Adrenal gland (tissue), 12 donors: ENCODE measurements around the gene FAM170B. TPM values are rescaled to one million over a fixed set of nuclear protein-coding genes. Genes with fewer than 3 reads are reported as not detected.

Source experiments
- DNase-seq, 7 donors: peaks; one replicate each; pipeline ENCODE4 v3.0.0-alpha.2; 2019 to 2020
- H3K27ac ChIP-seq, 5 donors: fragments of 200-600 bp; sonication (generic) in 4 of 5; 1 replicate in 3 of 5; 2 replicates in 2 of 5; pipeline versions ENCODE4 v1.5.1 to v1.8.0; 2016 to 2020; ENCODE audit warnings: mild to moderate bottlenecking in 1 of 5
- H3K27me3 ChIP-seq: fragments of 200-600 bp; 2 replicates; pipeline ENCODE4 v1.8.0; 2021
- H3K36me3 ChIP-seq, 2 donors: fragments of 200-600 bp; replicated peaks in 1 of 2; 1 replicate in 1 of 2; 2 replicates in 1 of 2; pipeline versions ENCODE4 v1.5.1 to v1.8.0; 2018 to 2022
- H3K4me1 ChIP-seq, 2 donors: fragments of 200-600 bp; replicated peaks in 1 of 2; 1 replicate in 1 of 2; 2 replicates in 1 of 2; pipeline versions ENCODE4 v1.5.1 to v1.8.0; 2018 to 2021
- H3K4me3 ChIP-seq, 4 donors: fragments of 200-600 bp; sonication (generic) in 3 of 4; one replicate each; pipeline ENCODE4 v1.5.1; 2016 to 2018
- H3K9me3 ChIP-seq, 3 donors: fragments of 200-600 bp; sonication (generic) in 1 of 3; replicated peaks in 1 of 3; 1 replicate in 2 of 3; 2 replicates in 1 of 3; pipeline versions ENCODE4 v1.5.1 to v1.8.0; 2016 to 2021
- POLR2A ChIP-seq, 2 donors: fragments of 450-650 bp; IDR thresholded peaks; one replicate each; pipeline ENCODE4 v1.6.1; 2017; ENCODE audit warnings: antibody characterized with exemption in 2 of 2, mild to moderate bottlenecking in 2 of 2, moderate library complexity in 1 of 2
- WGBS, 4 donors: extraction: QIAGEN DNeasy Blood & Tissue Kit in 2 of 4; methylation state at CpG; one replicate each; pipeline versions ENCODE4 v1.1.5 to v1.1.7; 2013 to 2017; 5-methylcytosine and 5-hydroxymethylcytosine counted together
- intact Hi-C, 2 donors: fragments of 100-400 bp; cut with DNase I; formaldehyde crosslinking; loops; one replicate each; pipeline versions ENCODE4 v1.14.1 to v1.15.0; 2022 to 2023
- polyA plus RNA-seq, 3 donors: library from polyadenylated mRNA; stranded (reverse); fragments of 200-250 nt in 2 of 3; fragments of 350-450 nt in 1 of 3; fragmentation: Illumina TruSeq in 1 of 3; extraction: RNeasy Lipid Tissue Mini Kit (QIAGEN cat#74804) in 1 of 3; gene quantifications; one replicate each; pipeline ENCODE4 v1.2.3, GENCODE V29; 2013 to 2014
- total RNA-seq, 9 donors: library from RNA; depleted of rRNA in 4 of 9; stranded (reverse); fragments of >200 nt in 4 of 9; fragments of 120-200 nt in 1 of 9; fragmentation: NEBNext Ultra II Directional in 1 of 9; extraction: Animal tissue kit (Norgen Biotek cat#: 25700) in 1 of 9; gene quantifications; one replicate each; pipeline versions ENCODE4 v1.1.0 to v1.2.4, GENCODE V29; 2013 to 2023
- TF ChIP-seq, protein P1 (sequence below), 6 experiments: fragments of 450-650 bp in 4 of 6; fragments of 200-600 bp in 2 of 6; sonication (generic) in 1 of 6; IDR thresholded peaks; 1 replicate in 5 of 6; 2 replicates in 1 of 6; pipeline versions ENCODE4 v1.5.1 to v1.8.0; 2016 to 2021; ENCODE audit warnings: antibody characterized with exemption in 6 of 6, mild to moderate bottlenecking in 2 of 6, moderate library complexity in 1 of 6
- donor health status: healthy with polysubstance abuse.
- donor health status: Bipolar disorder and iron deficiency.
- donor health status: DM: yes; HTN: yes; CAD: no.
- donor health status: DM: no; HTN: no; CAD: no.
- donor health status: DM: no; HTN: no; CAD: no.
- donor health status: DM: yes; HTN: yes; CAD: no.

Gene FAM170B
- total and polyA plus RNA-seq, 12 donors = not detected

DNA sequence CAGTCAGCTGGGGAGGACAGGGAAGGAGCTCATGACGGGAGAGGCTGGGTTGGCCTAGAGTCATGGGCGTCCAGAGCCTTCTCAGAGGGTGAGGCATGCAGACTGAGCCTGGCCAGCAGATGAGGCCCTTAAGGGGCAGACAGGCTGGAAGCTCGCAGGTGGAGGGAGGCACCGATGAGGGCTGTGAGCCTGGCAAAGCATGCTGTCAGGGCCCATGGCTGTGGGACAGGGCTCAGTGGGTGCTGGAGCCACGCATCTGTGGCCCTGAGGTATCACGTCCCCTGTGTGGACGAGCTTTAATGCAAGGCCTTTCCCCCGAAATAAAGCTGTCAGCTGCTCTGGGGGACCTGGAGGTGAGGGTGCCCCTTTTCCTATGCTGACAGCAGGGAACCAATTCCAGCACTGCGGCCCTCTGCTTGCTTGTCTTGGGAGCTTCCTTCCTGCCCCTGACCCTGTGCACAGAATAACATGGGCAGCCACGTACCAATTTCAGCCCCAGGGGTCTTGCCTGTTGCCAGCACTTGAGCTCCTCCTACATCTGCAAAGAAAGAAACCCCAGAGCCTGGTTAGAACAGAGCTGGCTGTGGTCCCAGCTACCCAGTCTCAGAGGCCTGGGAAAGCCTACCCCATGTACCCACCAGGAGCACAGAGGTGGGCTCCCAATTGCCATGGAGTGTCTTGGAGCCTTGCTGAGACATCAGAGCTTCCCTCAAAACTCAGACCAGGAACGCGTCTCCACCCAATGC lies 33.8 kb upstream of the FAM170B start:
- peak in 1 of 7 donors; percentile 36 for DNase-seq
- WGBS, 4 donors = 88 to 93% (median 90%) methylated on average over 9 to 12 of the region's 12 CpGs
- Histone ChIP-seq H3K27ac (no peak overlapping the region), H3K4me1 (no peaks in the 10 kb centered on the region), H3K27me3 (no peaks in the 10 kb centered on the region), H3K36me3 (no peaks in the 10 kb centered on the region), H3K9me3 (no peaks in the 10 kb centered on the region), H3K4me3 (no peak overlapping the region)
- TF ChIP-seq, protein P1, sequence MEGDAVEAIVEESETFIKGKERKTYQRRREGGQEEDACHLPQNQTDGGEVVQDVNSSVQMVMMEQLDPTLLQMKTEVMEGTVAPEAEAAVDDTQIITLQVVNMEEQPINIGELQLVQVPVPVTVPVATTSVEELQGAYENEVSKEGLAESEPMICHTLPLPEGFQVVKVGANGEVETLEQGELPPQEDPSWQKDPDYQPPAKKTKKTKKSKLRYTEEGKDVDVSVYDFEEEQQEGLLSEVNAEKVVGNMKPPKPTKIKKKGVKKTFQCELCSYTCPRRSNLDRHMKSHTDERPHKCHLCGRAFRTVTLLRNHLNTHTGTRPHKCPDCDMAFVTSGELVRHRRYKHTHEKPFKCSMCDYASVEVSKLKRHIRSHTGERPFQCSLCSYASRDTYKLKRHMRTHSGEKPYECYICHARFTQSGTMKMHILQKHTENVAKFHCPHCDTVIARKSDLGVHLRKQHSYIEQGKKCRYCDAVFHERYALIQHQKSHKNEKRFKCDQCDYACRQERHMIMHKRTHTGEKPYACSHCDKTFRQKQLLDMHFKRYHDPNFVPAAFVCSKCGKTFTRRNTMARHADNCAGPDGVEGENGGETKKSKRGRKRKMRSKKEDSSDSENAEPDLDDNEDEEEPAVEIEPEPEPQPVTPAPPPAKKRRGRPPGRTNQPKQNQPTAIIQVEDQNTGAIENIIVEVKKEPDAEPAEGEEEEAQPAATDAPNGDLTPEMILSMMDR (IDR thresholded peaks at IDR 0.05) = no peak
- TF ChIP-seq POLR2A (IDR thresholded peaks at IDR 0.05) = no peak
- intact Hi-C loops = loop anchor here in 1 of 2 donors (10.0 kb wide), 1 partner anchor 513 kb away; no protein-coding TSS in a partner anchor

DNA sequence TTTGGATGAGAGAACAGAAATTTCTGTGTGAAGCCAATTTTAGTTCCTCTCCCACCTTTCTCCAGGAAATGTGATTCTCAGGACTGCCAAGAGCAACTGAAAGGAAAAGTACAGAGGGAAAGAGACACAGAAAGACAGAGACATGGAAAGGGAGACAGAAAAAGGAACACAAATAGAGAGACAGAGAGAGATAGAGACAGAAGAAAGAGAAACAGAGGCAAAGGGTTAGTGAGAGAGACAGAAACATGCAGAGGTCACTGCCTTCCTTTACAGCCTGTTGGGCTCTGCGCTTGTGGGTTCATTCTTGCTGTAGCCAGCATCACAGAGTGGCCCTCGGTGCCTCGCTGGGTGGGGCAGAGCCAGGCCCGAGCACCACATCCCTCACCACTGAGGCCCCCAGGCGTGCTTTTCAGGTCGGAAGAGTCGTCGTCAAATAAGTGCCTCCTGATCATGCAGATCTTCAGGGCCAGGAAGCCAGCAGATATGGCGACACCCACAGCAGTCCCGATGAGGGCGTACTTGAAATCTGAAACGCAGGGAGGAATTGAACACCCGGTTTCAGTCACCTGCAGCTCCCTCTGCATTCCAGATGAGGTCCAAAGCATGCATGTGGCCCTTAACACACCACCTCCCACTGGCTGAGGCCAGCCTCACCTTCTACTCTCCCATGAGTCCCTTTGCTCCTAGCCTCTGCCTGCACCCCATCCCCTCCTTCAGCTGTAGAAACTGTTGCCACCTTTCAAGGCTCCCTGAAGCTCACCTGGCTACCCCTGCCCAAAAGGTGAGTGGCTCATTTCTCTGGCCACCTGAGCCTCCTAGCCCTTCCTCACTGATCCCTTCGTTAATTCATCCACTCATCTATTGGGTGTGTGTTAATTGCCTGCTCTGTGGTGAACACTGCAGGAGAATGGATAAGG lies 32.9 kb upstream of the FAM170B start:
- no peak overlapping the region for H3K27ac ChIP-seq
- no peaks in the 10 kb centered on the region for H3K9me3 ChIP-seq
- 86 to 88% (median 87%) methylated on average over 10 to 14 of the region's 14 CpGs for WGBS, 4 donors
- H3K27me3 ChIP-seq = no peaks in the 10 kb centered on the region
- DNase-seq = peak in 1 of 7 donors; percentile 41
- no peak overlapping the region for H3K4me3 ChIP-seq
- TF ChIP-seq, protein P1 (IDR thresholded peaks at IDR 0.05) = no peak
- TF ChIP-seq POLR2A (IDR thresholded peaks at IDR 0.05) = no peak
- intact Hi-C loops = loop anchor here in 1 of 2 donors (10.0 kb wide), 1 partner anchor 512 kb away; no protein-coding TSS in a partner anchor
- H3K36me3 ChIP-seq = no peaks in the 10 kb centered on the region
- H3K4me1 ChIP-seq = no peaks in the 10 kb centered on the region

DNA sequence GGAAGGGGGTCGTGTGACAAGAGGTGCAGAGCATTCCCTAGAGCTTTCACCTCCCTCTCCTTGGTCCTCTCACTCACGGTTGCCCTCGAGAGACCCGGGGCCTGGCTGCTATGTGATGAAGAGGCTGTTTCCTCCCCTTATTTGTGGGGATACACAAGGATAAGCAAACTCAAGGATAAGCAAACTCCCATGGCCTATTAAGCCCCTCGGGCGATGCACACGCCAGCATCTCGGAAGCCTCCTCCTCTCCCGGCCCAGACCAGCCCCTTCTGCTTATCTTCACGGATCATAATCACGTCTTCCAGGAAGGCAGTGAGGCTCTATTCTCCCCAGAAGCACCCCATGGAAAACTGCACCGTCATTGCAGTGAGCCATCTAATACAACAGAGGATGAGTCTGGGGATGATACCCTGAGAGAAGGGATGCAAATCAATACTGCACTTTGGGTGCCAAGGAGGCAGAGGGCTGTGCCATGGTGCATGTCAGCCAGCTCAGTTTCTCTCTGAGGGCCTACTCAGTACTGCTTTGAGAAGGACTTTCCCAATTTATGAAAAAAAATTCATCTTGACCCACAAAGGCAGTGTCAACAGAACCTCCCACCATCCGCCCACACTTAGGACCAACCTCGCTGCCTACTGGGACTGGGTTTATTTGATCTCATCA lies 32.1 kb upstream of the FAM170B start:
- Histone ChIP-seq H3K4me1 (no peaks in the 10 kb centered on the region), H3K27ac (no peak overlapping the region), H3K9me3 (no peaks in the 10 kb centered on the region), H3K27me3 (no peaks in the 10 kb centered on the region), H3K4me3 (no peak overlapping the region), H3K36me3 (no peaks in the 10 kb centered on the region)
- WGBS, 4 donors = 80 to 89% (median 86%) methylated on average over 14 of the region's 14 CpGs
- DNase-seq = peak in 1 of 7 donors; percentile 38
- no peak for TF ChIP-seq POLR2A (IDR thresholded peaks at IDR 0.05)
- TF ChIP-seq, protein P1 (IDR thresholded peaks at IDR 0.05) = no peak
- intact Hi-C loops = loop anchor here in 1 of 2 donors (10.0 kb wide), 1 partner anchor 511 kb away; no protein-coding TSS in a partner anchor
